Measurements from ENCODE around the gene SLC1A2.

GRCh38 chr11:35432464-35432863, 13.1 kb upstream of the SLC1A2 start:
- TF ChIP-seq CTCF (IDR thresholded peaks at IDR 0.05) = no peak
- TF ChIP-seq POLR2A (IDR thresholded peaks at IDR 0.05) = no peak

All from heart left ventricle (tissue), 13 donors.